Activated naive CD8-positive, alpha-beta T cell treated with anti-CD3 and anti-CD28 coated beads, Interleukin-2, amount 50 U/mL, for 24 hours (primary cell): ENCODE data around the gene ESPL1.
"Not testable (repeated sequence)": the region's sequence is repeated elsewhere in the genome, so short reads cannot be mapped to it uniquely, and the experiment has no call there.

ENCODE experiments used
- ATAC-seq: fragments of 150-1000 bp; cut with Tn5 transposase; one replicate; pipeline ENCODE4 v1.10.0; 2021
- DNase-seq: peaks from one replicate; pipeline ENCODE4 v3.0.0; 2021
- H3K27ac Mint-ChIP-seq: one replicate; pipeline ENCODE4 v1.8.0; 2021; ENCODE audit warnings: mild to moderate bottlenecking, mixed read lengths
- H3K27me3 Mint-ChIP-seq: one replicate; pipeline ENCODE4 v1.8.0; 2021; ENCODE audit warnings: mixed read lengths
- H3K36me3 Mint-ChIP-seq: one replicate; pipeline ENCODE4 v1.8.0; 2021; ENCODE audit warnings: low read depth, mixed read lengths
- H3K4me1 Mint-ChIP-seq: one replicate; pipeline ENCODE4 v1.8.0; 2021; ENCODE audit warnings: mixed read lengths
- H3K4me3 Mint-ChIP-seq: one replicate; pipeline ENCODE4 v1.8.0; 2021; ENCODE audit warnings: mild to moderate bottlenecking, moderate library complexity, mixed read lengths
- H3K9me3 Mint-ChIP-seq: one replicate; pipeline ENCODE4 v1.8.0; 2021; ENCODE audit warnings: mixed read lengths

The ESPL1 gene

GRCh38 chr12:53324779-53325510, 56.8 kb downstream of the ESPL1 start:
- Mint-ChIP-seq H3K4me3 (peak overlapping the region; percentile 90), H3K9me3 (no peaks in the 10 kb centered on the region), H3K27me3 (peaks cover 7% of the 10 kb centered on the region), H3K36me3 (peaks cover 2% of the 10 kb centered on the region), H3K4me1 (peaks cover 47% of the 10 kb centered on the region), H3K27ac (peak overlapping the region; percentile 99)
- DNase-seq (peak; percentile 93), ATAC-seq (peak; percentile 79)

- H3K27ac Mint-ChIP-seq = peak overlapping the region; percentile 60
- H3K4me1 Mint-ChIP-seq = peaks cover 41% of the 10 kb centered on the region
- ATAC-seq (no peak), DNase-seq (peak; percentile 49)
- no peaks in the 10 kb centered on the region for H3K9me3 Mint-ChIP-seq
- H3K27me3 Mint-ChIP-seq = peaks cover 7% of the 10 kb centered on the region
- peak overlapping the region; percentile 90 for H3K4me3 Mint-ChIP-seq
- no peaks in the 10 kb centered on the region for H3K36me3 Mint-ChIP-seq
Observed at GRCh38 chr12:53325511-53326061, 57.5 kb downstream of the ESPL1 start.

- peak overlapping the region; percentile 90 for H3K4me3 Mint-ChIP-seq
- DNase-seq (no peak), ATAC-seq (no peak)
- H3K27me3 Mint-ChIP-seq = peaks cover 7% of the 10 kb centered on the region
- no peaks in the 10 kb centered on the region for H3K9me3 Mint-ChIP-seq
- no peak overlapping the region for H3K27ac Mint-ChIP-seq
- H3K36me3 Mint-ChIP-seq = no peaks in the 10 kb centered on the region
- peaks cover 31% of the 10 kb centered on the region for H3K4me1 Mint-ChIP-seq
Observed at GRCh38 chr12:53326460-53327185, 58.5 kb downstream of the ESPL1 start.

GRCh38 chr12:53327435-53328042, 59.4 kb downstream of the ESPL1 start:
- Mint-ChIP-seq H3K27me3 (peaks cover 9% of the 10 kb centered on the region), H3K4me3 (no peak overlapping the region), H3K36me3 (no peaks in the 10 kb centered on the region), H3K27ac (no peak overlapping the region), H3K4me1 (peaks cover 25% of the 10 kb centered on the region), H3K9me3 (no peaks in the 10 kb centered on the region)
- ATAC-seq = no peak
- DNase-seq = no peak

- Mint-ChIP-seq H3K4me3 (no peak overlapping the region), H3K9me3 (no peaks in the 10 kb centered on the region), H3K4me1 (peaks cover 22% of the 10 kb centered on the region), H3K27ac (no peak overlapping the region), H3K27me3 (peaks cover 10% of the 10 kb centered on the region), H3K36me3 (no peaks in the 10 kb centered on the region)
- DNase-seq = no peak
- no peak for ATAC-seq
Observed at GRCh38 chr12:53328043-53328435, 59.9 kb downstream of the ESPL1 start.

GRCh38 chr12:53330671-53331070, 62.6 kb downstream of the ESPL1 start:
- ATAC-seq (no peak), DNase-seq (no peak)
- Mint-ChIP-seq H3K4me3 (no peak overlapping the region), H3K36me3 (no peaks in the 10 kb centered on the region), H3K27me3 (peaks cover 22% of the 10 kb centered on the region), H3K27ac (no peak overlapping the region), H3K4me1 (peaks cover 9% of the 10 kb centered on the region), H3K9me3 (no peaks in the 10 kb centered on the region)

- DNase-seq, H3K4me3 Mint-ChIP-seq, H3K9me3 Mint-ChIP-seq, H3K4me1 Mint-ChIP-seq, ATAC-seq, H3K36me3 Mint-ChIP-seq, H3K27ac Mint-ChIP-seq: not testable (repeated sequence)
- H3K27me3 Mint-ChIP-seq = peaks cover 33% of the 10 kb centered on the region
Observed at GRCh38 chr12:53332339-53332738, 64.2 kb downstream of the ESPL1 start.

- DNase-seq (no peak), ATAC-seq (no peak)
- H3K36me3 Mint-ChIP-seq = no peaks in the 10 kb centered on the region
- no peak overlapping the region for H3K27ac Mint-ChIP-seq
- no peak overlapping the region for H3K4me3 Mint-ChIP-seq
- peaks cover 5% of the 10 kb centered on the region for H3K4me1 Mint-ChIP-seq
- H3K27me3 Mint-ChIP-seq = peaks cover 33% of the 10 kb centered on the region
- H3K9me3 Mint-ChIP-seq = no peaks in the 10 kb centered on the region
Observed at GRCh38 chr12:53332744-53333143, 64.6 kb downstream of the ESPL1 start.

GRCh38 chr12:53333289-53333688, 65.2 kb downstream of the ESPL1 start:
- no peaks in the 10 kb centered on the region for H3K9me3 Mint-ChIP-seq
- H3K27ac Mint-ChIP-seq = no peak overlapping the region
- H3K36me3 Mint-ChIP-seq = no peaks in the 10 kb centered on the region
- H3K27me3 Mint-ChIP-seq = peaks cover 38% of the 10 kb centered on the region
- H3K4me1 Mint-ChIP-seq = peaks cover 7% of the 10 kb centered on the region
- ATAC-seq (no peak), DNase-seq (no peak)
- H3K4me3 Mint-ChIP-seq = no peak overlapping the region

GRCh38 chr12:53333845-53334244, 65.7 kb downstream of the ESPL1 start:
- peaks cover 7% of the 10 kb centered on the region for H3K4me1 Mint-ChIP-seq
- H3K4me3 Mint-ChIP-seq = no peak overlapping the region
- DNase-seq (no peak), ATAC-seq (no peak)
- no peak overlapping the region for H3K27ac Mint-ChIP-seq
- H3K9me3 Mint-ChIP-seq = no peaks in the 10 kb centered on the region
- peaks cover 40% of the 10 kb centered on the region for H3K27me3 Mint-ChIP-seq
- H3K36me3 Mint-ChIP-seq = no peaks in the 10 kb centered on the region

- Mint-ChIP-seq H3K4me3 (no peak overlapping the region), H3K9me3 (no peaks in the 10 kb centered on the region), H3K36me3 (no peaks in the 10 kb centered on the region), H3K4me1 (peaks cover 9% of the 10 kb centered on the region), H3K27me3 (peaks cover 43% of the 10 kb centered on the region), H3K27ac (no peak overlapping the region)
- DNase-seq (no peak), ATAC-seq (no peak)
Observed at GRCh38 chr12:53334822-53335221, 66.7 kb downstream of the ESPL1 start.

GRCh38 chr12:53336181-53336681, 68.1 kb downstream of the ESPL1 start, which contains the start of gene SP7:
SP7 (minus strand) TSS chr12:53336354; CDS start chr12:53335646, 708 bp downstream.
- peaks cover 48% of the 10 kb centered on the region for H3K27me3 Mint-ChIP-seq
- no peak for ATAC-seq
- no peaks in the 10 kb centered on the region for H3K9me3 Mint-ChIP-seq
- DNase-seq = no peak
- peaks cover 19% of the 10 kb centered on the region for H3K4me1 Mint-ChIP-seq
- no peak within 1 kb of the TSS for H3K4me3 Mint-ChIP-seq
- no peaks in the 10 kb centered on the region for H3K36me3 Mint-ChIP-seq
- H3K27ac Mint-ChIP-seq = no peak within 1 kb of the TSS

GRCh38 chr12:53338017-53338416, 69.9 kb downstream of the ESPL1 start:
- Mint-ChIP-seq H3K9me3 (no peaks in the 10 kb centered on the region), H3K27ac (no peak overlapping the region), H3K27me3 (peaks cover 46% of the 10 kb centered on the region), H3K4me3 (no peak overlapping the region), H3K4me1 (peaks cover 19% of the 10 kb centered on the region), H3K36me3 (no peaks in the 10 kb centered on the region)
- ATAC-seq = no peak
- no peak for DNase-seq

- Mint-ChIP-seq H3K9me3 (no peaks in the 10 kb centered on the region), H3K4me3 (no peak overlapping the region), H3K36me3 (no peaks in the 10 kb centered on the region), H3K4me1 (peaks cover 22% of the 10 kb centered on the region), H3K27ac (no peak overlapping the region), H3K27me3 (peaks cover 46% of the 10 kb centered on the region)
- DNase-seq (no peak), ATAC-seq (no peak)
Observed at GRCh38 chr12:53338916-53339315, 70.8 kb downstream of the ESPL1 start.
